ENCODE results near the gene CCND1.

DNA sequence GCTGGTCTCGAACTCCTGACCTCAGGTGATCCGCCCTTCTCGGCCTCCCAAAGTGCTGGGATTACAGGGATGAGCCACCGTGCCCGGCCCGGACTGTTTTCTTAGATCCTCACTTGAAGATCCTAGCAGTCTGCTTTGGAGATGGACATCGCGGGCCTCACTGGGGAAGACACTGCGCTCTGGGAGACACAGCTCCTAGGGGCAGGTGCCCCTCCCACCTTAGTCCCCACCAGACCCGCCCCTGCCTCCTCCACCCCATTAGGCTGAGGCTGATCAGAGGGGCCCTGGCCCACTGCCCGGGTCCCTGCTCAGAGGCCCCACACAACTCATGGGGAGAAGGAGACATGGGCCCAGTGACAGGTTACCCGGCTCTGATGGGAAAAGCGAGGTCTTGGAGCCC, 45.5 kb downstream of the CCND1 start:
- TF ChIP-seq, protein P1, sequence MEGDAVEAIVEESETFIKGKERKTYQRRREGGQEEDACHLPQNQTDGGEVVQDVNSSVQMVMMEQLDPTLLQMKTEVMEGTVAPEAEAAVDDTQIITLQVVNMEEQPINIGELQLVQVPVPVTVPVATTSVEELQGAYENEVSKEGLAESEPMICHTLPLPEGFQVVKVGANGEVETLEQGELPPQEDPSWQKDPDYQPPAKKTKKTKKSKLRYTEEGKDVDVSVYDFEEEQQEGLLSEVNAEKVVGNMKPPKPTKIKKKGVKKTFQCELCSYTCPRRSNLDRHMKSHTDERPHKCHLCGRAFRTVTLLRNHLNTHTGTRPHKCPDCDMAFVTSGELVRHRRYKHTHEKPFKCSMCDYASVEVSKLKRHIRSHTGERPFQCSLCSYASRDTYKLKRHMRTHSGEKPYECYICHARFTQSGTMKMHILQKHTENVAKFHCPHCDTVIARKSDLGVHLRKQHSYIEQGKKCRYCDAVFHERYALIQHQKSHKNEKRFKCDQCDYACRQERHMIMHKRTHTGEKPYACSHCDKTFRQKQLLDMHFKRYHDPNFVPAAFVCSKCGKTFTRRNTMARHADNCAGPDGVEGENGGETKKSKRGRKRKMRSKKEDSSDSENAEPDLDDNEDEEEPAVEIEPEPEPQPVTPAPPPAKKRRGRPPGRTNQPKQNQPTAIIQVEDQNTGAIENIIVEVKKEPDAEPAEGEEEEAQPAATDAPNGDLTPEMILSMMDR (IDR thresholded peaks at IDR 0.05) = no peak
- no peak for TF ChIP-seq POLR2A (IDR thresholded peaks at IDR 0.05)

All from right lobe of liver (tissue), 4 donors.